Femur (tissue), 1 donor: ENCODE results near the gene ACVRL1.
A peak's percentile ranks its signal among the peaks of the same experiment; 100 is the strongest.

Source experiments
- DNase-seq: peaks from one replicate; pipeline ENCODE4 v3.0.0-alpha.2; 2017

The ACVRL1 gene

DNA sequence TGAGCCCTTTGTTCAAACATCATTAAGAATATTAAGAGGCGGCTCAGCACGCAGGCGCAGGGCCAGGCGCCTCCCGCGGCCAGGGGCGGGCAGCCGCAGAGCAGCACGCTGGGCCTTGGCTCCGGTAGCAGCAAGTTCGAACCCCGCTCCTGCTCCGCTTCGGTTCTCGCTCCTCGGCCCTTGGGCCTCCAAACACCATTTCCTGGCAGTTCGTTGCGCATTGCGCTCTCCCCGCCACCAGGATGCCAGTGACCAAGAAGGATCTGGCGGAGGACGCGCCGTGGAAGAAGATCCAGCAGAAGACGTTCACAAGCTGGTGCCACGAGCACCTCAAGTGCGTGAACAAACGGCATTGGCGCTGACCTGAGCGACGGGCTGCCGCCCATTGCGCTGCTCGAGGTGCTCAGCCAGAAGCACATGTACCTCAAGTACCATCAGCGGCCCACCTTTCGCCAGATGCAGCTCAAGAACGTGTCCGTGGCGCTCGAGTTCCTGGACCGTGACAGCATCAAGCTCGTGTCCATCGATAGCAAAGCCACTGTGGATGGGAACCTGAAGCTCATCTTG is 6.9 kb upstream of the ACVRL1 start:
- no peak for DNase-seq

GRCh38 chr12:51901121-51901817 is 6.0 kb upstream of the ACVRL1 start:
- no peak for DNase-seq

GRCh38 chr12:51901881-51902280 is 5.4 kb upstream of the ACVRL1 start:
- DNase-seq = no peak

DNA sequence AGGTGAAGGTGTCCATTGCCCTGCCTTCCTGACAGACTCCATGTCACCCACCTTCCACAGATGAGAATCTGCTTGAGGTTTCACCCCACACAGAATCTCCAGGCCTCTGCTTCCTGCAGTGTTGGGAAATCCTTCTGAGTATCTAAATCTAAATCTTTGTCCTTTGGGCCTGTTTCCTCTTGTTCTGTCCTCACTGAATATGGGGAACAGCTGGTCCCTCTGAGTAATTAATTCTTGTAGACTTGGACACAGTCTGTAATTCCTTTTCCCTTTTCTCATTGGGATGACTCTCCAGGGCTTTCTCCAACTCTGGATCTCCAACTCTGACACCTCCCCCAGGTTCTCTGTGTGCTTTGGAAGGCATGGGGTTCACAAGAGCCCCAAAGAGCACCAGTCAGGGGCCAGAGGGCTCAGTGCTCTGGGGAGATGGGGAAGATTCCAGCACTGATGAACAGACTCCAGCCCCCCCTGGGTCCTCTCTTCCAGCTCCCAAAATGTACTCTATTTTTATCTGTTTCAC is 2.3 kb upstream of the ACVRL1 start:
- no peak for DNase-seq

- peak; percentile 88 for DNase-seq
These were observed 1.6 kb upstream of the ACVRL1 start for GRCh38 chr12:51905471-51906429.

- DNase-seq = no peak
These were observed 748 bp upstream of the ACVRL1 start for GRCh38 chr12:51906430-51907082.

GRCh38 chr12:51907856-51908425 is 637 bp downstream of the ACVRL1 start:
- DNase-seq = no peak

DNA sequence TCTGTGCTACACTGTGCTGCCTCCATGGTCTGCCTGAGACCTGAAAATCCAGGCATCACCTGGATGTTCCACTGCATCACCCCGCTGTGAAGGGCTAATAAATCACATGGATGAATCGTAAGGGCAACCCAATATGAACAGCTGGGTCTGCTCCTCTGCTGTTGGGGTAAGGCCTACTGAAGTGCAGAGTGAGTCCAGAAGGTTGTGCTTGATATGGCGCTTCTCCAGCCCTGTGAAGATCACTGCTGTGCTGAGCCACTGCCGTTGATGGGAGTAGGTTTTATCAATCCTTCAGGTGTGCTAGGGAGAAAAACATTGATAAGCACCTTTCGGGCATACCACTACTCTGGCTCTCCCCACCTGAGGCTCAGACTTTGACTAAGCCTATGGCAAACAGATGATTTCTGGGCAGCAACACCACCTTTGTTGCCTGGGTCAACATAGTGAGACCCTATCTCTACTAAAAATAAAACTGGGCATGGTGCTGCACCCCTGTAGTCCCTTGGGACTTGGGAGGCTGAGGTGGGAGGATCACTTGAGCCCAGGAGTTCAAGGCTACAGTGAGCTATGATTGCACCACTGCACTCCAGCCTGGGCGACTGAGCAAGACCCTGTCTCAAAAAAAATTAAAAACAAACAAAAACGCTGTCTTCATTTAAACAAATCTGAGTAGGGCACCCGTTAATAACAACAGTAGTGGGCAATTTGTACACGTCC is 1.7 kb downstream of the ACVRL1 start:
- DNase-seq = no peak

- no peak for DNase-seq
These were observed 2.9 kb downstream of the ACVRL1 start for GRCh38 chr12:51910168-51910567.

- no peak for DNase-seq
These were observed 3.4 kb downstream of the ACVRL1 start for GRCh38 chr12:51910691-51911090.

DNA sequence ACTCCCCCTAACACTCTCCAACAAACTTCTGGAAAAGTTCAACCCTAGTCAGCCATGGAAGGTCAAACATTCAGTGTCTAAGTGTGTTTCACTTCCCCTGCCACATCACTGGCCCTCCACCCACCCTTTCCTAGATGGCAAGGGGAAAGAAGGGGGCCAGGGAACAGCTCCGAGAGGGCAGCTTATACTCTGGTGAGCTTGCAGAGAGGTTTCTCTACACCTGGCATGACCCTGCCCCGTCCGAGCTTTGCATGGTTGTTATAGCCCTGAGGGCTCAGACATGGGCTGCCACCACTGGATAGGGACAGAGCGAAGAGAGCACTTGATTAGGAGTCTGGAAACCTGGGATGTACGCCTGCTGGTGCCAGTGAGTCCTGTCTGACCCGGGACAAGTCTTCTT is 4.0 kb downstream of the ACVRL1 start:
- no peak for DNase-seq

DNA sequence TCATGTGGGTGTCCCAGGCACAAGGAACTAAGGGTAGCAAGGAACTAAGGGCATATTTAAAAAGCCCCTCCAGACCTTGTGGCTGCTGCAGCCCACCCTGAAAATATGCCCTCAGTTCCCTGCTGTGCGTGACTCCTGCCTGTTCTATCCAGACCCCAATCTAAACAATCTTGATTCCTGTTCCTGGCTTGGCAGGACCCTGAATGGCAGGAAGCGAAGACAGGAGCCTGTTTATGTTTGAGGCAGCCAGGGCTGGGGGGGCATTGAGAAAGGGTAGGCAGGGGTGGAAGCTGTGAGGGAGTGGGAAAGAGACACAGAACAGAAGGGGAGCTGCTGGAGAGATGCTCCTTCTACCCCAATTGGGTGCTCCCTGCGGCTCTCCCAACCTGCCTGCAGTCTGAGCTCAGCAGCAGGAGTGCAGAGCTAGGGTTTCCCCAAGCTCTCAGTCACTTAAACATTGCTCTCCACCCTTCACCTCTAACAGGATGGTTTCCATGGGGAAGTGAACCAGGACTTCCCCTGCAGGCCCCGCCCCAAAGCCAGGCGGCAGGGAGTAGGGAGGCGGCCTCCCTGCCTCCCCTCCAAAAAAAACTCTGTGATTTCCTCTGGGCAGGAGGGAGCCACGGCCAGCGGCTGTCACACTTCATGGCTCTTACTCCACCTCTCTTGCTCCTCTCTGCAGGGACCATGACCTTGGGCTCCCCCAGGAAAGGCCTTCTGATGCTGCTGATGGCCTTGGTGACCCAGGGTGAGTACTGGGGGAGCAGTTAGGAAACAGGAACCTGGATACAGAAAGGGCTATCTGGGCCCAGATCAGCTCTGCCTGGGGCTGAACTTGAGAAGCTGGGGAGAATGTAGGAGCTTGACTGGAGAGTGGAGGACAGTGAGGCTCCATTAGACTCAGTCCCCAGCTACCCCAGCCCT is 4.7 kb downstream of the ACVRL1 start:
- no peak for DNase-seq

GRCh38 chr12:51913071-51914033 is 6.0 kb downstream of the ACVRL1 start:
- DNase-seq = no peak

- DNase-seq = no peak
These were observed 7.0 kb downstream of the ACVRL1 start for GRCh38 chr12:51914034-51914923.

DNA sequence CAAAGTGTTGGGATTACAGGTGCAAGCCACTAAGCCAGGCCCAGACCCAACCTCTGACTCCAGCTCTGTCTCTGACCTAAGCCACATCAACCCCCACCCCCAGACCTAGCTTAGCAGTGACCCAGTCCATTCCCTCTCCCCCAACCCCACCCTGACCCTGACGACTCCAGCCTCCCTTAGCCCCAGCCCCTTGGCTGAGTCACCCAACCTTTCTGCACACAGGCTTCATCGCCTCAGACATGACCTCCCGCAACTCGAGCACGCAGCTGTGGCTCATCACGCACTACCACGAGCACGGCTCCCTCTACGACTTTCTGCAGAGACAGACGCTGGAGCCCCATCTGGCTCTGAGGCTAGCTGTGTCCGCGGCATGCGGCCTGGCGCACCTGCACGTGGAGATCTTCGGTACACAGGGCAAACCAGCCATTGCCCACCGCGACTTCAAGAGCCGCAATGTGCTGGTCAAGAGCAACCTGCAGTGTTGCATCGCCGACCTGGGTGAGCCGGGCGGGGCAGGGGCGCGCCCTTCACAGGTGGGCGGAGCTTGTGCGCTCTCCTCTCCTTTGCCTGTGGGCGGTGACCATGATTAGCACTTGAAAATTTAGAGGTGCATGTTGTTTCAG is 7.8 kb downstream of the ACVRL1 start:
- DNase-seq = no peak

DNA sequence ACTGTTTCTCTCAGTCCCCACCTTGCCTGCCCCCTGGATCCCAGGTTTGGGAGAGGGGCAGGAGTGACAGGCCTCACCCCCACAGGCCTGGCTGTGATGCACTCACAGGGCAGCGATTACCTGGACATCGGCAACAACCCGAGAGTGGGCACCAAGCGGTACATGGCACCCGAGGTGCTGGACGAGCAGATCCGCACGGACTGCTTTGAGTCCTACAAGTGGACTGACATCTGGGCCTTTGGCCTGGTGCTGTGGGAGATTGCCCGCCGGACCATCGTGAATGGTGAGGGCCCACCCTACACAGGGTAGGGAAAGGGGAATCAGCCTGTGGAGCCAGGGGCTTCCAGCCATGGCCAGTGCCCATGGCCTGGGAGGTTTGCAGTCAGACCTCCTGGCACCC is 8.6 kb downstream of the ACVRL1 start:
- DNase-seq = no peak

DNA sequence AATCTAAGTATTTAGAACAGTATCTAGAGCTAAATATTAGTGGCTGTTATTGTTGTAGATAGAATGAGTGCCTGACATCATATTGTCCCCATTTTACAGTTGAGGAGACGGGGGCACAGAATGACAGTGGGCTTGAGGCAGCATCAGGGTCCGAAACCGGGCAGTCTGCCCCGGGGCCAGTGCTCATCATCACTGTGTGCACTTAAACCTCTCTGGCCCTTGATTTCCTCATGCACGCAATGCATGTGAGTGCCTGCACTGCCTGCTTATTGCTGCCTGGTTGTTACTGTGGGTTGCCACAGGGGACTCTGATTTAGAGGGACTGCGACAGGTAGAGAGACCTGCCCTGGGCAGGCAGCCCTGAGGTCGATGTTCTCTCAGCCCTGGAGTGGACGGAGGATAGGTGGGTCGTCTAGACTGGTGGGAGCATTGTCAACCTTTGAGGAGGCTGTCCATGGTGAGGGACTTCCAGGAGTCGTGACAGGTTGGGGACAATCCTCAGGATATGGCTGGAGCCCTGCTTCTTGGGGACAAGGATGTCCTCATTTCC is 9.8 kb downstream of the ACVRL1 start:
- no peak for DNase-seq
